Prostate gland (tissue), 2 donors: ENCODE measurements around the gene SUSD2.

ENCODE experiments used
- CTCF ChIP-seq, 4 experiments: fragments of 200-600 bp in 2 of 4; fragments of 450-650 bp in 2 of 4; sonication (generic) in 2 of 4; IDR thresholded peaks; 1 replicate in 3 of 4; 2 replicates in 1 of 4; pipeline ENCODE4 v1.5.1; 2016 to 2019; ENCODE audit warnings: antibody characterized with exemption in 4 of 4, mild to moderate bottlenecking in 2 of 4, moderate library complexity in 2 of 4
- POLR2A ChIP-seq: fragments of 450-650 bp; IDR thresholded peaks from one replicate; pipeline ENCODE4 v1.6.1; 2016; ENCODE audit warnings: antibody characterized with exemption, mild to moderate bottlenecking
- POLR2AphosphoS5 ChIP-seq: sonication (generic); formaldehyde crosslinking; IDR thresholded peaks from one replicate; pipeline ENCODE4 v1.6.1; 2017; ENCODE audit warnings: antibody characterized with exemption

- TF ChIP-seq CTCF (IDR thresholded peaks at IDR 0.05) (no peak), POLR2AphosphoS5 (no peak), POLR2A (no peak)
These were observed 6.7 kb downstream of the SUSD2 start for GRCh38 chr22:24187731-24188644.
